ENCODE results near the gene UBAC1. TPM values are rescaled to one million over a fixed set of nuclear protein-coding genes. Genes with fewer than 3 reads are reported as not detected.
"Not testable (repeated sequence)": the region's sequence is repeated elsewhere in the genome, so short reads cannot be mapped to it uniquely, and the experiment has no call there.

Gene UBAC1
- polyA plus RNA-seq, 1 donor: 48.1 TPM

- DNase-seq: no peak
These were observed 41.8 kb downstream of the UBAC1 start for GRCh38 chr9:135919318-135919890.

GRCh38 chr9:135916227-135916626 is 44.9 kb downstream of the UBAC1 start:
- not testable (repeated sequence) for DNase-seq

- DNase-seq: no peak
These were observed 46.3 kb downstream of the UBAC1 start for GRCh38 chr9:135914921-135915320.

GRCh38 chr9:135911233-135911632 is 49.9 kb downstream of the UBAC1 start:
- not testable (repeated sequence) for DNase-seq

GRCh38 chr9:135910757-135911156 is 50.4 kb downstream of the UBAC1 start:
- DNase-seq: no peak

GRCh38 chr9:135910216-135910615 is 51.0 kb downstream of the UBAC1 start:
- no peak for DNase-seq

GRCh38 chr9:135909371-135909770 is 51.8 kb downstream of the UBAC1 start:
- no peak for DNase-seq

GRCh38 chr9:135908754-135909204 is 52.4 kb downstream of the UBAC1 start:
- DNase-seq: no peak

- DNase-seq: no peak
These were observed 53.0 kb downstream of the UBAC1 start for GRCh38 chr9:135908093-135908753.

GRCh38 chr9:135907431-135908092 is 53.6 kb downstream of the UBAC1 start, which contains the start of gene CAMSAP1:
Gene CAMSAP1 (minus strand): TSS chr9:135907546. CDS start chr9:135907159, 387 bp downstream.
- peak; percentile 96 for DNase-seq

- DNase-seq: no peak
These were observed 54.2 kb downstream of the UBAC1 start for GRCh38 chr9:135907006-135907430.

- DNase-seq: peak; percentile 34
These were observed 54.7 kb downstream of the UBAC1 start for GRCh38 chr9:135906291-135907005.

GRCh38 chr9:135905380-135906258 is 55.6 kb downstream of the UBAC1 start:
- no peak for DNase-seq

GRCh38 chr9:135903786-135904520 is 57.2 kb downstream of the UBAC1 start:
- DNase-seq: no peak

GRCh38 chr9:135903358-135903656 is 57.9 kb downstream of the UBAC1 start:
- DNase-seq: no peak

- no peak for DNase-seq
These were observed 58.4 kb downstream of the UBAC1 start for GRCh38 chr9:135902655-135903357.

GRCh38 chr9:135901826-135902225 is 59.3 kb downstream of the UBAC1 start:
- no peak for DNase-seq

GRCh38 chr9:135901031-135901758 is 60.0 kb downstream of the UBAC1 start:
- DNase-seq: no peak

GRCh38 chr9:135898634-135899407 is 62.4 kb downstream of the UBAC1 start:
- no peak for DNase-seq

Data from hindlimb muscle (tissue), 1 donor.